ENCODE results near the gene NCAN.
A peak's percentile ranks its signal among the peaks of the same experiment; 100 is the strongest.

DNA sequence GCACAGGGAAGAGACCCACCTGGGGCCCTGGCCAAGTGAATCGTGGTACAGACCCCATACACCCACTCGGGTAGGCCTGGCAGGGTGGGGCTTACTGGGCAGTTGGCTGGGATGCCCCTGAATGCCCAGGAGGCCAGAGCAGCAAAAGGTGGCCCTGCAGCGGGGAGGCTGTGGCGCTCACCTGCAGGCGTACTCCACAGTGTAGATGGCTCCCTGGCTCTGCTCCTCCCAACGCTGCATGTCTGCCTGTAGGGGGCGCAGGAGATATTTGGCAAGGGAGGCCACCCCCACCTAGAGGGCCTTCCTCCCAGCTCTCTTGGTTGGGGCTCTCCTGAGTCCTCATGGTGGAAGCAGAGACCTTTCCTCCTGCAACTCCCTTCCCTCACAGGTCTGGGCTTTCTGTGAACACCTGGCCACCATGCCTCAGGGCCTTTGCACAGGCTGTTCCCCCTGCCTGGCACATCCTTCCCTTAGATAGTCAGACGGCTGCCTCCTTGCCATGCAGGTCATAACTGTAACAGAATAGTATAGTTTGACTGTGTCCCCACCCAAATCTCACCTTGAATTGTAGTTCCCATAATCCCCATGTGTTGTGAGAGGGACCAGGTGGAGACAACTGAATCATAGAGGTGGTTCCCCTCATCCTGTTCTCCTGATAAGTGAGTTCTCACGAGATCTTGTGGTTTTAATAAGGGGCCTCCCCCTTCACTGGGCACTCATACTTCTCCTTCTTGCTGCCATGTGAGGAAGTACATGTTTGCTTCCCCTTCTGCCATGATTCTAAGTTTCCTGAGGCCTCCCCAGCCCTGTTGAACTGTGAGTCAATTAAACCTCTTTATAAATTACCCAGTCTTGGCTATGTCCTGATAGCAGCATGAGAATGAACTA is 25.7 kb upstream of the NCAN start:
- TF ChIP-seq CTCF (IDR thresholded peaks at IDR 0.05) (peak; percentile 46), RARB (CRISPR knock-in tag; IDR thresholded peaks at IDR 0.05) (no peak)
